Nephron (organoid): ENCODE data around the gene CHAF1B.

Experiments used
- H3K27ac Mint-ChIP-seq, 3 experiments: 2 replicates each; pipeline ENCODE4 v1.8.0; 2020; ENCODE audit warnings: mixed read lengths in 3 of 3, mild to moderate bottlenecking in 2 of 3, moderate library complexity in 1 of 3
- H3K27me3 Mint-ChIP-seq: 2 replicates; pipeline ENCODE4 v1.8.0; 2021; ENCODE audit warnings: low read depth, mild to moderate bottlenecking, moderate library complexity, mixed read lengths
- H3K36me3 Mint-ChIP-seq: 2 replicates; pipeline ENCODE4 v1.8.0; 2020; ENCODE audit warnings: low read depth, mixed read lengths
- H3K4me1 Mint-ChIP-seq: 2 replicates; pipeline ENCODE4 v1.8.0; 2020; ENCODE audit warnings: mixed read lengths
- H3K4me3 Mint-ChIP-seq, 3 experiments: 2 replicates each; pipeline ENCODE4 v1.8.0; 2020; ENCODE audit warnings: mild to moderate bottlenecking in 3 of 3, mixed read lengths in 3 of 3, moderate library complexity in 2 of 3
- H3K9me3 Mint-ChIP-seq: 2 replicates; pipeline ENCODE4 v1.8.0; 2020; ENCODE audit warnings: mixed read lengths
- CTCF ChIP-seq, 3 experiments: fragments of 200-600 bp; sonication (generic); IDR thresholded peaks; one replicate each; pipeline ENCODE4 v1.5.0; 2021; ENCODE audit warnings: antibody characterized with exemption in 3 of 3; ENCODE audit not compliant: unreplicated experiment in 3 of 3

CHAF1B gene

GRCh38 chr21:36425286-36425685 lies 40.1 kb downstream of the CHAF1B start:
- peaks cover 13% of the 10 kb centered on the region for H3K27me3 Mint-ChIP-seq
- H3K27ac Mint-ChIP-seq = no peak overlapping the region
- H3K9me3 Mint-ChIP-seq = no peaks in the 10 kb centered on the region
- no peak overlapping the region for H3K4me3 Mint-ChIP-seq
- TF ChIP-seq CTCF (IDR thresholded peaks at IDR 0.05; ENCODE audit: unreplicated experiment in 3 of 3) = no peak
- H3K36me3 Mint-ChIP-seq = no peaks in the 10 kb centered on the region
- H3K4me1 Mint-ChIP-seq = peaks cover 14% of the 10 kb centered on the region

- Mint-ChIP-seq H3K27ac (no peak overlapping the region), H3K27me3 (peaks cover 14% of the 10 kb centered on the region), H3K4me1 (peaks cover 18% of the 10 kb centered on the region), H3K9me3 (no peaks in the 10 kb centered on the region), H3K36me3 (no peaks in the 10 kb centered on the region), H3K4me3 (no peak overlapping the region)
- TF ChIP-seq CTCF (IDR thresholded peaks at IDR 0.05; ENCODE audit: unreplicated experiment in 3 of 3) = no peak
These were observed 42.3 kb downstream of the CHAF1B start for GRCh38 chr21:36427502-36427901.

GRCh38 chr21:36428761-36429432 lies 43.7 kb downstream of the CHAF1B start:
- H3K36me3 Mint-ChIP-seq = no peaks in the 10 kb centered on the region
- H3K27me3 Mint-ChIP-seq = peaks cover 13% of the 10 kb centered on the region
- no peak overlapping the region for H3K4me3 Mint-ChIP-seq
- peak overlapping the region; percentile 43 to 83 (median 57) for H3K27ac Mint-ChIP-seq
- H3K9me3 Mint-ChIP-seq = no peaks in the 10 kb centered on the region
- TF ChIP-seq CTCF (IDR thresholded peaks at IDR 0.05; ENCODE audit: unreplicated experiment in 3 of 3) = no peak
- H3K4me1 Mint-ChIP-seq = peaks cover 18% of the 10 kb centered on the region

GRCh38 chr21:36429947-36430546 lies 44.9 kb downstream of the CHAF1B start:
- Mint-ChIP-seq H3K36me3 (no peaks in the 10 kb centered on the region), H3K4me3 (peak overlapping the region; percentile 13 to 66 (median 45)), H3K4me1 (peaks cover 23% of the 10 kb centered on the region), H3K27ac (peak overlapping the region; percentile 68 to 88 (median 80)), H3K9me3 (no peaks in the 10 kb centered on the region), H3K27me3 (peaks cover 13% of the 10 kb centered on the region)
- TF ChIP-seq CTCF (IDR thresholded peaks at IDR 0.05; ENCODE audit: unreplicated experiment in 3 of 3) = no peak

GRCh38 chr21:36430841-36431240 lies 45.6 kb downstream of the CHAF1B start:
- no peak for TF ChIP-seq CTCF (IDR thresholded peaks at IDR 0.05; ENCODE audit: unreplicated experiment in 3 of 3)
- Mint-ChIP-seq H3K36me3 (no peaks in the 10 kb centered on the region), H3K9me3 (no peaks in the 10 kb centered on the region), H3K4me3 (no peak overlapping the region), H3K27me3 (peaks cover 13% of the 10 kb centered on the region), H3K4me1 (peaks cover 23% of the 10 kb centered on the region), H3K27ac (no peak overlapping the region)

- H3K36me3 Mint-ChIP-seq = no peaks in the 10 kb centered on the region
- peaks cover 13% of the 10 kb centered on the region for H3K27me3 Mint-ChIP-seq
- peaks cover 23% of the 10 kb centered on the region for H3K4me1 Mint-ChIP-seq
- no peak overlapping the region for H3K27ac Mint-ChIP-seq
- no peak for TF ChIP-seq CTCF (IDR thresholded peaks at IDR 0.05; ENCODE audit: unreplicated experiment in 3 of 3)
- no peak overlapping the region for H3K4me3 Mint-ChIP-seq
- H3K9me3 Mint-ChIP-seq = no peaks in the 10 kb centered on the region
These were observed 46.1 kb downstream of the CHAF1B start for GRCh38 chr21:36431252-36431651.
